K562 (cell line): ENCODE measurements around the gene TMEM132E. TPM values are rescaled to one million over a fixed set of nuclear protein-coding genes. Genes with fewer than 3 reads are reported as not detected.

ENCODE experiments used
- ATAC-seq: fragments of 200-7000 bp; cut with Tn5 transposase; 3 replicates; pipeline ENCODE4 v1.9.1; 2020; ENCODE audit warnings: moderate library complexity
- BruUV-seq: library from RNA; stranded (reverse); fragments of 400-500 nt; replicated peaks from 2 replicates; lab custom pipeline; 2021; lab: Mats Ljungman, UMichigan
- CTCF ChIA-PET: fragments of 300-600 bp; formaldehyde crosslinking; extraction: SDS; loops from one replicate; lab custom pipeline; 2021; ENCODE audit warnings: low intra/inter-chr PET ratio; lab: Yijun Ruan, JAX
- POLR2A ChIA-PET: fragments of 300-600, 350-650 bp; sonication (Branson Sonifier 250); formaldehyde crosslinking; extraction: SDS; loops from one replicate; lab custom pipeline; 2021; ENCODE audit warnings: antibody characterized with exemption, inconsistent platforms; lab: Yijun Ruan, JAX
- DNase-seq, 4 experiments: peaks; one replicate each; pipeline versions ENCODE4 v3.0.0 to v3.0.0-alpha.2; 2011 to 2018; ENCODE audit warnings: low spot score in 3 of 4, mixed read lengths in 3 of 4; ENCODE audit errors: extremely low read depth in 1 of 4
- FAIRE-seq: peaks from 2 replicates; lab custom pipeline; 2011; peaks lifted over from hg19 to GRCh38; lab: Jason Lieb, UNC
- H2AFZ ChIP-seq: 2 replicates; pipeline ENCODE4 v1.6.0; 2011; ENCODE audit warnings: low read depth, low read length, control low read depth, inconsistent platforms
- H3K27ac ChIP-seq: fragments of 200-600 bp; 3 replicates; pipeline ENCODE4 v1.8.0; 2011; ENCODE audit warnings: low read depth, mild to moderate bottlenecking, control low read depth, inconsistent platforms, low read length, moderate library complexity, mixed read lengths; ENCODE audit errors: extremely low read depth
- H3K27me3 ChIP-seq, 2 experiments: fragments of 300-600 bp in 1 of 2; 2 replicates in 1 of 2; 3 replicates in 1 of 2; pipeline versions ENCODE4 v1.6.0 to v1.8.0; 2011; ENCODE audit warnings: inconsistent platforms in 2 of 2, low read length in 2 of 2, mild to moderate bottlenecking in 1 of 2, mixed read lengths in 1 of 2, moderate library complexity in 1 of 2; ENCODE audit not compliant: control insufficient read depth in 2 of 2, insufficient read depth in 2 of 2
- H3K36me3 ChIP-seq: fragments of 300-600 bp; 3 replicates; pipeline ENCODE4 v1.8.0; 2011; ENCODE audit warnings: mild to moderate bottlenecking, low read length, inconsistent platforms; ENCODE audit not compliant: control insufficient read depth, insufficient read depth
- H3K4me1 ChIP-seq, 2 experiments: fragments of 200-600 bp in 1 of 2; replicated peaks in 1 of 2; 2 replicates in 1 of 2; 3 replicates in 1 of 2; pipeline versions ENCODE4 v1.5.1 to v1.8.0; 2011; ENCODE audit warnings: inconsistent platforms in 2 of 2, low read length in 2 of 2, mild to moderate bottlenecking in 1 of 2, mixed read lengths in 1 of 2, moderate library complexity in 1 of 2; ENCODE audit not compliant: control insufficient read depth in 2 of 2, insufficient read depth in 2 of 2
- H3K4me2 ChIP-seq: 2 replicates; pipeline ENCODE4 v1.6.1; 2011; ENCODE audit warnings: low read length, control low read depth, inconsistent platforms, mixed read lengths; ENCODE audit not compliant: insufficient read depth
- H3K4me3 ChIP-seq: fragments of 200-600 bp; sonication (generic), shearing (Covaris generic); 2 replicates; pipeline ENCODE4 v1.5.1; 2016; ENCODE audit warnings: control low read depth, inconsistent platforms
- H3K79me2 ChIP-seq: fragments of 200-600 bp; 3 replicates; pipeline ENCODE4 v1.8.0; 2011; ENCODE audit warnings: low read length, inconsistent platforms; ENCODE audit not compliant: control insufficient read depth, insufficient read depth
- H3K9ac ChIP-seq, 2 experiments: 2 replicates each; pipeline versions ENCODE4 v1.6.0 to v1.6.1; 2011; ENCODE audit warnings: low read depth in 2 of 2, low read length in 2 of 2, control low read depth in 1 of 2, inconsistent platforms in 1 of 2, mild to moderate bottlenecking in 1 of 2, mixed read lengths in 1 of 2; ENCODE audit not compliant: insufficient read depth in 1 of 2
- H3K9me1 ChIP-seq: one replicate; pipeline ENCODE4 v1.6.0; 2011; ENCODE audit warnings: inconsistent platforms, mild to moderate bottlenecking, low read length, moderate library complexity; ENCODE audit not compliant: control insufficient read depth, insufficient read depth
- H3K9me3 ChIP-seq: replicated peaks from 2 replicates; pipeline ENCODE4 v1.5.1; 2011; ENCODE audit warnings: low read depth, low read length, inconsistent platforms; ENCODE audit not compliant: control insufficient read depth, insufficient read depth
- H4K20me1 ChIP-seq: replicated peaks from 2 replicates; pipeline ENCODE4 v1.6.1; 2011; ENCODE audit warnings: low read length, inconsistent platforms, mixed read lengths; ENCODE audit not compliant: control insufficient read depth, insufficient read depth
- DACH1 ChIP-seq: fragments of 450-650 bp; IDR thresholded peaks from 2 replicates; pipeline ENCODE4 v1.6.1; 2018; ENCODE audit not compliant: partially characterized antibody
- OTX1 ChIP-seq: fragments of 450-650 bp; formaldehyde crosslinking; IDR thresholded peaks from 2 replicates; pipeline ENCODE4 v1.4.0; 2022; ENCODE audit warnings: mild to moderate bottlenecking
- WGBS: fragments of 100-300 bp; shearing (Covaris generic); methylation state at CpG from one replicate; pipeline ENCODE4 v1.1.6; 2016; ENCODE audit warnings: low coverage, mixed read lengths; ENCODE audit not compliant: insufficient coverage; ENCODE audit errors: missing lambda C conversion rate; 5-methylcytosine and 5-hydroxymethylcytosine counted together
- in situ Hi-C: fragments of 300-500 bp; cut with MboI; formaldehyde crosslinking; loops from 4 replicates; pipeline ENCODE4 v1.15.0; 2018; ENCODE audit warnings: inconsistent platforms, mixed read lengths
- intact Hi-C: fragments of 100-400 bp; cut with micrococcal nuclease; formaldehyde crosslinking; loops from 2 replicates; pipeline ENCODE4 v1.14.2; 2022
- polyA plus RNA-seq, 8 experiments: library from polyadenylated mRNA; depleted of rRNA in 4 of 8; stranded (reverse) in 5 of 8; unstranded in 3 of 8; fragments of >200 nt; fragmentation: Nextera tagmentation in 2 of 8; fragmentation: Illumina TruSeq in 1 of 8; extraction: Ambion mirVana in 2 of 8; extraction: Trizol in 1 of 8; gene quantifications; 2 replicates each; pipeline versions ENCODE4 v1.2.1 to v1.2.3, GENCODE V29; 2011 to 2014; ENCODE audit warnings: inconsistent platforms in 1 of 8, missing spikeins in 1 of 8
- total RNA-seq, 7 experiments: library from RNA; depleted of rRNA in 6 of 7; stranded (reverse); fragments of >200 nt in 6 of 7; fragmentation: Illumina TruSeq in 2 of 7; extraction: Trizol in 2 of 7; gene quantifications; 2 replicates each; pipeline versions ENCODE4 v1.2.1 to v1.2.3, GENCODE V29; 2011 to 2021; ENCODE audit warnings: low replicate concordance in 1 of 7
- TF ChIP-seq, protein P1 (sequence below): IDR thresholded peaks from 2 replicates; pipeline ENCODE4 v1.6.1; 2011; ENCODE audit warnings: borderline replicate concordance, low read depth, mild to moderate bottlenecking, moderate library complexity, low read length; ENCODE audit not compliant: insufficient read depth, poor library complexity, severe bottlenecking

Gene TMEM132E
- total and polyA plus RNA-seq, 9 of the 15 experiments (the other 6 are each of a cell fraction or from before 2014, with no cell fraction given), result not detected

GRCh38 chr17:34672176-34672785, 92.9 kb downstream of the TMEM132E start:
- in situ Hi-C loops (no loop called here), intact Hi-C loops (no loop called here)
- no TSS peak for BruUV-seq
- WGBS, result 2% methylated on average over 3 of the region's 3 CpGs
- FAIRE-seq, result no peak
- POLR2A ChIA-PET, result interaction anchor here (0.7 kb wide), 1 partner anchor 99 kb away, joined by 3 read pairs; no protein-coding TSS in a partner anchor
- Histone ChIP-seq H4K20me1 (peaks cover 5% of the 10 kb centered on the region; the same call in 1 of the 2 replicates), H3K9me1 (no peaks in the 10 kb centered on the region), H3K4me3 (no peak overlapping the region), H3K27me3 (peaks cover 0 to 11% of the 10 kb centered on the region in 2 experiments; a peak in 2 of 5 replicates), H2AFZ (no peak overlapping the region), H3K79me2 (no peaks in the 10 kb centered on the region), H3K4me2 (no peak overlapping the region), H3K36me3 (no peaks in the 10 kb centered on the region), H3K9me3 (no peaks in the 10 kb centered on the region), H3K9ac (no peak overlapping the region), H3K4me1 (no peaks in the 10 kb centered on the region), H3K27ac (no peak overlapping the region)
- CTCF ChIA-PET, result no interaction called here
- no peak for ATAC-seq
- TF ChIP-seq, protein P1, sequence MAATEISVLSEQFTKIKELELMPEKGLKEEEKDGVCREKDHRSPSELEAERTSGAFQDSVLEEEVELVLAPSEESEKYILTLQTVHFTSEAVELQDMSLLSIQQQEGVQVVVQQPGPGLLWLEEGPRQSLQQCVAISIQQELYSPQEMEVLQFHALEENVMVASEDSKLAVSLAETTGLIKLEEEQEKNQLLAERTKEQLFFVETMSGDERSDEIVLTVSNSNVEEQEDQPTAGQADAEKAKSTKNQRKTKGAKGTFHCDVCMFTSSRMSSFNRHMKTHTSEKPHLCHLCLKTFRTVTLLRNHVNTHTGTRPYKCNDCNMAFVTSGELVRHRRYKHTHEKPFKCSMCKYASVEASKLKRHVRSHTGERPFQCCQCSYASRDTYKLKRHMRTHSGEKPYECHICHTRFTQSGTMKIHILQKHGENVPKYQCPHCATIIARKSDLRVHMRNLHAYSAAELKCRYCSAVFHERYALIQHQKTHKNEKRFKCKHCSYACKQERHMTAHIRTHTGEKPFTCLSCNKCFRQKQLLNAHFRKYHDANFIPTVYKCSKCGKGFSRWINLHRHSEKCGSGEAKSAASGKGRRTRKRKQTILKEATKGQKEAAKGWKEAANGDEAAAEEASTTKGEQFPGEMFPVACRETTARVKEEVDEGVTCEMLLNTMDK, result no peak
- TF ChIP-seq DACH1 (no peak), OTX1 (CRISPR knock-in tag) (no peak)
- no peak for DNase-seq
